Measurements from ENCODE around the gene TRIM65.

Gene TRIM65

GRCh38 chr17:75896415-75897159 lies at the start of gene TRIM65:
TRIM65 (minus strand) TSS chr17:75896951; CDS start chr17:75896937, 14 bp downstream.
- Histone ChIP-seq H2AFZ (ENCODE audit: low read length) (peak within 1 kb of the TSS; percentile 65), H3K36me3 (replicated peaks; ENCODE audit: insufficient read depth, low read length) (no peaks in the 10 kb centered on the region), H3K27me3 (replicated peaks; ENCODE audit: insufficient read depth, low read length) (no peaks in the 10 kb centered on the region), H3K4me3 (ENCODE audit: low read length) (peak within 1 kb of the TSS; percentile 80), H3K79me2 (ENCODE audit: low read length) (peaks cover 26% of the 10 kb centered on the region), H3K4me2 (ENCODE audit: low read depth, low read length) (peak within 1 kb of the TSS; percentile 93), H3K9ac (ENCODE audit: low read length) (peak within 1 kb of the TSS; percentile 88), H3F3A (ENCODE audit: insufficient read depth, low read length) (peaks cover 12% of the 10 kb centered on the region), H3K27ac (ENCODE audit: low read length) (peak within 1 kb of the TSS; percentile 75; the same call in 1 of the 2 replicates), H3K9me2 (replicated peaks; ENCODE audit: insufficient read depth, low read length) (no peaks in the 10 kb centered on the region), H4K20me1 (ENCODE audit: insufficient read depth, low read length) (no peaks in the 10 kb centered on the region), H3K4me1 (ENCODE audit: low read length) (peaks cover 6% of the 10 kb centered on the region), H3K9me3 (replicated peaks; ENCODE audit: insufficient read depth, low read length) (no peaks in the 10 kb centered on the region)
- peak; percentile 77 for DNase-seq
- peak; percentile 26; the same call in 1 of the 2 replicates for TF ChIP-seq CTCF (IDR thresholded peaks at IDR 0.05; ENCODE audit: low read length)
- TF ChIP-seq EZH2phosphoT487 (IDR thresholded peaks at IDR 0.05; ENCODE audit: low read length), result no peak

GRCh38 chr17:75945211-75945610 lies 48.5 kb upstream of the TRIM65 start:
- H2AFZ ChIP-seq (ENCODE audit: low read length), result no peak overlapping the region
- no peak overlapping the region for H3K27ac ChIP-seq (ENCODE audit: low read length)
- no peaks in the 10 kb centered on the region for H3K79me2 ChIP-seq (ENCODE audit: low read length)
- no peaks in the 10 kb centered on the region for H3K9me3 ChIP-seq (replicated peaks; ENCODE audit: insufficient read depth, low read length)
- no peaks in the 10 kb centered on the region for H3K36me3 ChIP-seq (replicated peaks; ENCODE audit: insufficient read depth, low read length)
- no peaks in the 10 kb centered on the region for H4K20me1 ChIP-seq (ENCODE audit: insufficient read depth, low read length)
- no peaks in the 10 kb centered on the region for H3K9me2 ChIP-seq (replicated peaks; ENCODE audit: insufficient read depth, low read length)
- H3K4me2 ChIP-seq (ENCODE audit: low read depth, low read length), result no peak overlapping the region
- H3K27me3 ChIP-seq (replicated peaks; ENCODE audit: insufficient read depth, low read length), result no peaks in the 10 kb centered on the region
- H3K4me1 ChIP-seq (ENCODE audit: low read length), result peaks cover 6% of the 10 kb centered on the region
- H3F3A ChIP-seq (ENCODE audit: insufficient read depth, low read length), result no peaks in the 10 kb centered on the region
- DNase-seq, result no peak
- H3K4me3 ChIP-seq (ENCODE audit: low read length), result no peak overlapping the region
- H3K9ac ChIP-seq (ENCODE audit: low read length), result no peak overlapping the region
- no peak for TF ChIP-seq CTCF (IDR thresholded peaks at IDR 0.05; ENCODE audit: low read length)

GRCh38 chr17:75943491-75943890 lies 46.7 kb upstream of the TRIM65 start:
- Histone ChIP-seq H3K4me3 (ENCODE audit: low read length) (no peak overlapping the region), H3K9ac (ENCODE audit: low read length) (no peak overlapping the region), H3K27me3 (replicated peaks; ENCODE audit: insufficient read depth, low read length) (no peaks in the 10 kb centered on the region), H3K9me3 (replicated peaks; ENCODE audit: insufficient read depth, low read length) (no peaks in the 10 kb centered on the region), H2AFZ (ENCODE audit: low read length) (no peak overlapping the region), H3F3A (ENCODE audit: insufficient read depth, low read length) (no peaks in the 10 kb centered on the region), H3K79me2 (ENCODE audit: low read length) (no peaks in the 10 kb centered on the region), H3K27ac (ENCODE audit: low read length) (no peak overlapping the region), H3K9me2 (replicated peaks; ENCODE audit: insufficient read depth, low read length) (no peaks in the 10 kb centered on the region), H3K4me2 (ENCODE audit: low read depth, low read length) (no peak overlapping the region), H3K4me1 (ENCODE audit: low read length) (peaks cover 6% of the 10 kb centered on the region), H4K20me1 (ENCODE audit: insufficient read depth, low read length) (no peaks in the 10 kb centered on the region), H3K36me3 (replicated peaks; ENCODE audit: insufficient read depth, low read length) (no peaks in the 10 kb centered on the region)
- DNase-seq, result no peak
- TF ChIP-seq EZH2 (optimal IDR thresholded peaks at IDR 0.05; ENCODE audit: low read depth, low read length) (no peak), CTCF (IDR thresholded peaks at IDR 0.05; ENCODE audit: low read length) (no peak), EZH2phosphoT487 (IDR thresholded peaks at IDR 0.05; ENCODE audit: low read length) (no peak)
